ENCODE results near the gene HNRNPD.
"Not testable (repeated sequence)": the region's sequence is repeated elsewhere in the genome, so short reads cannot be mapped to it uniquely, and the experiment has no call there.

The HNRNPD gene

GRCh38 chr4:82373816-82374625, at the start of gene HNRNPD:
Gene HNRNPD (minus strand): TSS chr4:82373991. CDS start chr4:82373678, 313 bp downstream.
- peak; percentile 84 to 97 for DNase-seq

GRCh38 chr4:82422616-82423015, 48.8 kb upstream of the HNRNPD start:
- no peak for DNase-seq

- no peak for DNase-seq
Observed at GRCh38 chr4:82421796-82422560, 48.2 kb upstream of the HNRNPD start.

DNA sequence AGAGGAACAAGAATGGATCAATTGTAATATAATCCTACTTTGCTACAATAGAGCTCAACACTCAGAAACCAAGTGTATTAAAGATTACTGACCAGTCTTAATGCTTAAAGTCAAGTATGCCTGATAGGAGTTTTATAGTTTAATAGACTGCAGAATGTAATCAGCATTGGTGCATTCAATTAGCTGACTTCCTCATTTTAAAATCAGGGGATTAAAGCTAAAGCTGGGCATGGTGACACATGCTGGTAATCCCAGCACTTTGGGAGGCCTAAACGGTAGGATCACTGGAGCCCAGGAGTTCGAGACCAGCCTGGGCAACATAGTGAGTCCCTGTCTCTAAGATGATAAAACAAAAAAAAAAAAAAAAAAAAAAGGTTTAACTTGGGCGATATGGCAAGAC, 45.7 kb upstream of the HNRNPD start:
- no peak for DNase-seq

DNA sequence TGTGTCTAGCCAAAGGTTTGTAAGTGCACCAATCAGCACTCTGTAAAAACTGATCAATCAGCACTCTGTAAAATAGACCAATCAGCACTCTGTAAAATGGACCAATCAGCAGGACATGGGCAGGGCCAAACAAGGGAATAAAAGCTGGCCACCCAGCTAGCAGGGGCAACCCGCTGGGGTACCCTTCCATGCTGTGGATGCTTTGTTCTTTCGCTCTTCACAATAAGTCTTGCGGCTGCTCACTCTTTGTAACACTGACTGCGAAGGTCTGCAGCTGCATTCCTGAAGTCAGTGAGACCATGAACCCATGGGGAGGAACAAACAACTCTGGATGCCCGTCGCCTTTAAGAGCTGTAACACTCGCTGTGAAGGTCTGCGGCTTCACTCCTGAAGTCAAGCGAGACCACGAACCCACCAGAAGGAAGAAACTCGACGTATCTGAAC, 42.2 kb upstream of the HNRNPD start:
- no peak for DNase-seq

DNA sequence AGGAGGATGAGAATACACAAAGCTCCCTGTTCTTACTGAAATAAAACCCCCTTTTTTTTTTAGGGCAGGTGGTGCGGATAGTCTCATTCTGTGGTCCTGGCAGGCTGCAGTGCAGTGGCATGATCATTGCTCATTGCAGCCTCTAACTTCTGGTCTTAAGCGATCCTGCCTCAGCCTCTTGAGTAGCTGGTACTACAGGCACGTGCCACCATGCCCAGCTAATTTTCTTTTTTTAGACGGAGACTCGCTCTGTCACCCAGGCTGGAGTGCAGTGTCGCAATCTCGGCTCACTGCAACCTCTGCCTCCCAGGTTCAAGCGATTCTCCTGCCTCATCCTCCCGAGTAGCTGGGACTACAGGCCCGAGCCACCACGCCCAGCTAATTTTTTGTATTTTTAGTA, 41.3 kb upstream of the HNRNPD start:
- not testable (repeated sequence) for DNase-seq

DNA sequence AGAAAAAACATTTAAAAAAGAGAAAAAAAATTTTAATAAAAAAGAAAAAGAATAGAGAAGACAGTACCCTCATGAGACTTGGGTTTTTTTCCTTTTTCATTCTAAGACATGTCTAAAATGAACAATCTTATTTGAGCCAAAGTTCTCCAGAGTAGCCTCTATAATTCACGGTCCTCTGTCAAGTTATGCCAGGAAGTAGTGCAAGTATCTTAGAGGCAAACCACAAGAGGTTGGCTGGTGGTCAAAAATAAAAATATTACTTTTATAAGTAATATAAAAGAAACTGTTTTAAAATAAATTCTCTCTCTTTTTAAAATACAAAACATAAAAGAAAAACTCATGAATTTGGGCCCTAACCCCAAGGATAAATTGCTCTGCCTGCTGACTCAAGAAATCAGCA, 29.9 kb upstream of the HNRNPD start:
- DNase-seq, result no peak

DNA sequence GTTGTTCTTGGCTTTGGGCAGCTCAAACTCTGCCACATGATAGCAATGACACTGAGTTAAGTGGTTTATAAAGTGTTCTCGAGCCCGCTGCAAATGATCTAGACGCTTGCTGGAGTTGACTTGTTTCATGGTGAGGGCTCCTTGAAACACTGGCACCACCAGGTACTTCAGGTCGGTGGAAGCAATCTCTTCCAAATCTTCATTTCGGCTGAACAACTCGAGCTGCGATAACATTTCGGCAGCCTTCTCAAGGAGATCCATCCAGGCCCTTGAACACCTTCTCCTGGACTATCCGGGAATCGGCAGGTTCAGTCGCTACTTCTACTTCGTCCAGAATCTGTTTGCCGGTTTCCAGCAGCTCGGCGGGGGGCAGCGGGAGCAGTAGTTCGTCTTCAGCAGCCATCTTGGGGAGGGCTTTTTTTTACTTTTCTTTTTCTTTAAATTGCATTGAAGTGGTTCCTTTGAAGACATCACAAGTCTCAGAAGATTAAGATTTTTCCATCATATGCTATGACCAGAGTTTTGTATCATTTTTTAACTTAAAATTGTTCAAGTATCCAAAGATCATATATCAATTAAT, 28.5 kb upstream of the HNRNPD start:
- DNase-seq, result no peak

DNA sequence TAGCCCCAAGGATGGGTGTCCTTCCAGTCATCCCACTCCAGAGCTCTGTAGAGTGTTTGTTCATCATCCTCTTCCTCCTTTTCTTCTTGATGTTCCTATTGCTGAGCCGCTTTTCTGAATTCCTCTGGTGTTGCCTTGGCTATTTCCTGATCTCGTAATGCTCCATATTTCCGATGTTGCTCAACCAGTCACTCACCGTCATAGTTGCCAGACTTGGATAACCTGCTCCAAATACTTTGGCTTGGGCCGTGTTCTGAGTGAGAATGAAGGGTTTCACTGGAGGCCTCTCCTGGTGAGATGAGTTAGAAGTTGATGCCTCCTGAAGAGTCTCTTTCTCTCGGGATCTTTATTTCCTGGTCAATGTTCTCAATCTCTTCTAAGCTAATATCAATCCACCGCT, 27.8 kb upstream of the HNRNPD start:
- DNase-seq, result no peak

GRCh38 chr4:82398263-82398662, 24.5 kb upstream of the HNRNPD start:
- DNase-seq, result no peak

- DNase-seq, result no peak
Observed at GRCh38 chr4:82397527-82397926, 23.7 kb upstream of the HNRNPD start.

DNA sequence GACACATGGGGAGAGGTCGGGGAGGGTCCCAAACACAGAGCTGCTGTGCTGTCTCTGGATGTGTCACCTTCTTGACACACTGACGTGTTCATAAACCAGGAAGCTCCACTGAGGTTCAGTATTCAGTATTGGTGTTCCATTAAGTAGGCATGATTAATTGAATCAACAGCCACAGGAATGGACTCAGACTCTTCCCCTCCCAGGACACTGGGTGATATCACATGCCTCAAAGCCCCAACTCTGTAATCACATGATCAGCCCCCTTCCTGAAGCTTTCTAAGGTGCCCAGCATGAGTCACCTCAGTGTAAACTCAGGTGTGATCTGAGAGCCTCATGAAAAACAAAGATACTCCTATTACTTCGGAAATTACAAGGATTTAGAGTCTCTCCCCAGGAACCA, 21.1 kb upstream of the HNRNPD start:
- no peak for DNase-seq

GRCh38 chr4:82390061-82390460, 16.3 kb upstream of the HNRNPD start:
- DNase-seq, result not testable (repeated sequence)

DNA sequence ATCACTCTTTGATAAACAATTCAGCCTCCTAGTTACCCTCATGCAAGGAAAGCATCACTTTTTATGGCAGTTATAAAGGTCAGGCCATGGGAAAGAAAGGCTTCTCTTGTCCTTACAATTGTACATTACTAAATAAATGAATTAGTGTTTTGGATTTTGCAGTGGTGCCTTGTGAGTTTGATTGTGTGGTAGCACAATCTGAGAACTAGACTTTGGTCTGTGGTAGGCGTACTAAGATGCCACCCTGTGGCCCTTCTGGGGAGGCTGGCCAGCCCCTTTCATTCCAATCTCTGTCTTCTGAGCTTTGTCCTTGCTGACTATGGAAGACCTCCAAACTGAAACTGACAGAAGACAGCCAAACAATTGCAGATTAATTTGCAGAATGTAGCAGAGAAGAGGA, 14.6 kb upstream of the HNRNPD start:
- no peak for DNase-seq

- DNase-seq, result not testable (repeated sequence)
Observed at GRCh38 chr4:82386312-82386711, 12.5 kb upstream of the HNRNPD start.

DNA sequence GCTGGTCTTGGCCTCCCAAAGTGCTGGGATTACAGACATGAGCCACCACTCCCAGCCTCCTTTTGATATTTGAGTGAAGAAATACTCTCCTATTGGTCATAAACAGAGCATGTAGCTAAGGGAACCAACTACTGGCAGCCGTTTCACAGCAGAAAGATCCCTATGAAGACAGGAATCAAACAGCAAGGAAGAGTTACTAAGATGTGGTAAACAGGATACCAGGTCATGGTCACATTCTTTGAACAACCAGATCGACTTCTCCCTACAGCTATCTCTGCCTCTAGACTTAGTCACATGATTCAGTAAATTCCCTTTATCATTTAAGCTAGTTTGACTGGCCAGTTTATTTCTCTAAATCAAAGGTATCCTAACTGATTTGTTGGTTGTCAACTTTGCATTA, 9.0 kb upstream of the HNRNPD start:
- no peak for DNase-seq

- DNase-seq, result no peak
Observed at GRCh38 chr4:82381661-82382296, 8.0 kb upstream of the HNRNPD start.

- DNase-seq, result no peak
Observed at GRCh38 chr4:82381235-82381634, 7.4 kb upstream of the HNRNPD start.

GRCh38 chr4:82380831-82381230, 7.0 kb upstream of the HNRNPD start:
- no peak for DNase-seq

- DNase-seq, result no peak
Observed at GRCh38 chr4:82380344-82380743, 6.6 kb upstream of the HNRNPD start.

- DNase-seq, result no peak
Observed at GRCh38 chr4:82376109-82376508, 2.3 kb upstream of the HNRNPD start.

DNA sequence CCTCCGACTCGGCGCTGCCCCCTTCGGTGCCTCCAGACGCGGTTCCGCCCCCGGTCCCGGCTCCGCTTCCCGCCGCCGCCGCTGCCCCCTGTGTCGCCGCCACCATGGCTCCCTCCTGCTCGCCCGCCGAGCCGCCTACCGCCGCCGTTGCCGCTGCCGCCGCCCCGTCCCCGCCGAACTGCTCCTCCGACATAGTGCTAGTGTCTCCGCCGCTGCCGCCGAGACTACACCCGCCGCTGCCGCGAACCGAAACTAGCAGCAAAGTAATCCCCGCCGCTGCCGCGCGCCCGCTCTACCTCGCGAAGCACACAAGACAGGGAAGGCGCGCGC, 340 bp downstream of the HNRNPD start:
- DNase-seq, result no peak
